Epithelial cell of esophagus (primary cell): Measurements from ENCODE around the gene PAK1.

Source experiments
- DNase-seq: peaks from one replicate; pipeline ENCODE4 v3.0.0; 2010; ENCODE audit warnings: low read depth
- H3K4me3 ChIP-seq: 2 replicates; pipeline ENCODE4 v1.5.1; 2011; ENCODE audit warnings: mild to moderate bottlenecking, low read length, control low read depth
- CTCF ChIP-seq: IDR thresholded peaks from 2 replicates; pipeline ENCODE4 v1.5.1; 2011; ENCODE audit warnings: low read depth, mild to moderate bottlenecking, low read length, control low read depth, inconsistent platforms; ENCODE audit not compliant: insufficient read depth; ENCODE audit errors: missing control alignments

The PAK1 gene

GRCh38 chr11:77468527-77468926 lies 5.4 kb downstream of the PAK1 start:
- TF ChIP-seq CTCF = no peak
- H3K4me3 ChIP-seq = no peak overlapping the region
- no peak for DNase-seq

GRCh38 chr11:77467993-77468392 lies 5.9 kb downstream of the PAK1 start:
- no peak overlapping the region for H3K4me3 ChIP-seq
- peak; percentile 37 for DNase-seq
- no peak for TF ChIP-seq CTCF

GRCh38 chr11:77467233-77467632 lies 6.7 kb downstream of the PAK1 start:
- DNase-seq = peak; percentile 57
- no peak overlapping the region for H3K4me3 ChIP-seq
- no peak for TF ChIP-seq CTCF

- no peak for DNase-seq
- no peak for TF ChIP-seq CTCF
- H3K4me3 ChIP-seq = no peak overlapping the region
Observed at GRCh38 chr11:77457340-77457739, 16.6 kb downstream of the PAK1 start.

GRCh38 chr11:77455740-77456139 lies 18.2 kb downstream of the PAK1 start:
- TF ChIP-seq CTCF = no peak
- no peak overlapping the region for H3K4me3 ChIP-seq
- no peak for DNase-seq

GRCh38 chr11:77454867-77455655 lies 18.8 kb downstream of the PAK1 start:
- TF ChIP-seq CTCF = no peak
- no peak for DNase-seq
- no peak overlapping the region for H3K4me3 ChIP-seq

- TF ChIP-seq CTCF = no peak
- no peak overlapping the region for H3K4me3 ChIP-seq
- DNase-seq = no peak
Observed at GRCh38 chr11:77450227-77450626, 23.7 kb downstream of the PAK1 start.
